ACHN (cell line): ENCODE data around the gene NT5C3B.
"Not testable (repeated sequence)": the region's sequence is repeated elsewhere in the genome, so short reads cannot be mapped to it uniquely, and the experiment has no call there.

Source experiments
- DNase-seq: peaks from one replicate; pipeline ENCODE4 v3.0.0-alpha.2; 2015
- in situ Hi-C: cut with HindIII; loops from 2 replicates; pipeline ENCODE4 v1.10.0; 2017; ENCODE audit warnings: low sequenced_read_pairs, low pct_ligation_motif_present, low pct_unique_long_range_greater_than_20kb

Gene NT5C3B

GRCh38 chr17:41835800-41836549, at the start of gene NT5C3B:
TSS of gene NT5C3B (minus strand) at chr17:41836232. CDS start at chr17:41836193, 39 bp downstream.
- in situ Hi-C loops, result no loop called here
- peak; percentile 66 for DNase-seq

GRCh38 chr17:41885733-41886132, 49.7 kb upstream of the NT5C3B start:
- in situ Hi-C loops, result no loop called here
- peak; percentile 33 for DNase-seq

- in situ Hi-C loops, result no loop called here
Observed at GRCh38 chr17:41882756-41883155, 46.7 kb upstream of the NT5C3B start.

GRCh38 chr17:41880130-41880529, 44.1 kb upstream of the NT5C3B start:
- in situ Hi-C loops, result no loop called here

More at GRCh38 chr17:41882756-41883155, 46.7 kb upstream of the NT5C3B start:
- no peak for DNase-seq

GRCh38 chr17:41874293-41874670, 38.2 kb upstream of the NT5C3B start:
- DNase-seq, in situ Hi-C loops: not testable (repeated sequence)

More at GRCh38 chr17:41880130-41880529, 44.1 kb upstream of the NT5C3B start:
- DNase-seq, result no peak

- DNase-seq, result no peak
- in situ Hi-C loops, result no loop called here
Observed at GRCh38 chr17:41873559-41874292, 37.7 kb upstream of the NT5C3B start.

GRCh38 chr17:41871789-41872188, 35.8 kb upstream of the NT5C3B start:
- DNase-seq, result no peak
- in situ Hi-C loops, result no loop called here

GRCh38 chr17:41870627-41871026, 34.6 kb upstream of the NT5C3B start:
- DNase-seq, result no peak
- in situ Hi-C loops, result no loop called here

GRCh38 chr17:41870097-41870496, 34.1 kb upstream of the NT5C3B start:
- DNase-seq, result no peak
- in situ Hi-C loops, result no loop called here

- DNase-seq, result no peak
- in situ Hi-C loops, result no loop called here
Observed at GRCh38 chr17:41869426-41869825, 33.4 kb upstream of the NT5C3B start.

GRCh38 chr17:41868568-41868967, 32.5 kb upstream of the NT5C3B start:
- in situ Hi-C loops, result no loop called here
- no peak for DNase-seq

- in situ Hi-C loops, result no loop called here
Observed at GRCh38 chr17:41865596-41865893, 29.5 kb upstream of the NT5C3B start.

GRCh38 chr17:41864836-41865595, 29.0 kb upstream of the NT5C3B start, which contains the start of gene KLHL11:
TSS of gene KLHL11 (minus strand) at chr17:41865423. CDS start at chr17:41865370, 53 bp downstream.
- in situ Hi-C loops, result no loop called here
- peak; percentile 93 for DNase-seq

More at GRCh38 chr17:41865596-41865893, 29.5 kb upstream of the NT5C3B start:
- DNase-seq, result no peak

- DNase-seq, result no peak
- in situ Hi-C loops, result no loop called here
Observed at GRCh38 chr17:41864498-41864835, 28.4 kb upstream of the NT5C3B start.

GRCh38 chr17:41863074-41863848, 27.2 kb upstream of the NT5C3B start:
- in situ Hi-C loops, result no loop called here
- DNase-seq, result no peak

- no peak for DNase-seq
- in situ Hi-C loops, result no loop called here
Observed at GRCh38 chr17:41860254-41860931, 24.4 kb upstream of the NT5C3B start.

GRCh38 chr17:41851382-41851781, 15.3 kb upstream of the NT5C3B start:
- in situ Hi-C loops, DNase-seq: not testable (repeated sequence)
